ENCODE data around the gene CNNM1. TPM values are rescaled to one million over a fixed set of nuclear protein-coding genes. Genes with fewer than 3 reads are reported as not detected.

The CNNM1 gene
- total RNA-seq, 3 donors from 2014 or later (not counting 1 experiment from before 2014, with no cell fraction given), result not detected

- Histone ChIP-seq H3K9me3 (ENCODE audit: control insufficient read depth, insufficient read depth, low read length) (no peaks in the 10 kb centered on the region), H3K4me3 (ENCODE audit: low read length) (no peak overlapping the region), H3K27me3 (ENCODE audit: control insufficient read depth, insufficient read depth, low read length) (no peaks in the 10 kb centered on the region), H3K36me3 (ENCODE audit: control insufficient read depth, insufficient read depth, low read length) (no peaks in the 10 kb centered on the region), H3K27ac (ENCODE audit: low read length) (no peak overlapping the region), H3K4me1 (ENCODE audit: control insufficient read depth, insufficient read depth, low read length) (no peaks in the 10 kb centered on the region)
- TF ChIP-seq, protein P1, sequence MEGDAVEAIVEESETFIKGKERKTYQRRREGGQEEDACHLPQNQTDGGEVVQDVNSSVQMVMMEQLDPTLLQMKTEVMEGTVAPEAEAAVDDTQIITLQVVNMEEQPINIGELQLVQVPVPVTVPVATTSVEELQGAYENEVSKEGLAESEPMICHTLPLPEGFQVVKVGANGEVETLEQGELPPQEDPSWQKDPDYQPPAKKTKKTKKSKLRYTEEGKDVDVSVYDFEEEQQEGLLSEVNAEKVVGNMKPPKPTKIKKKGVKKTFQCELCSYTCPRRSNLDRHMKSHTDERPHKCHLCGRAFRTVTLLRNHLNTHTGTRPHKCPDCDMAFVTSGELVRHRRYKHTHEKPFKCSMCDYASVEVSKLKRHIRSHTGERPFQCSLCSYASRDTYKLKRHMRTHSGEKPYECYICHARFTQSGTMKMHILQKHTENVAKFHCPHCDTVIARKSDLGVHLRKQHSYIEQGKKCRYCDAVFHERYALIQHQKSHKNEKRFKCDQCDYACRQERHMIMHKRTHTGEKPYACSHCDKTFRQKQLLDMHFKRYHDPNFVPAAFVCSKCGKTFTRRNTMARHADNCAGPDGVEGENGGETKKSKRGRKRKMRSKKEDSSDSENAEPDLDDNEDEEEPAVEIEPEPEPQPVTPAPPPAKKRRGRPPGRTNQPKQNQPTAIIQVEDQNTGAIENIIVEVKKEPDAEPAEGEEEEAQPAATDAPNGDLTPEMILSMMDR (IDR thresholded peaks at IDR 0.05), result no peak
- H3K27ac Mint-ChIP-seq, result no peak overlapping the region
- no peaks in the 10 kb centered on the region for H3K9me3 Mint-ChIP-seq
- no peaks in the 10 kb centered on the region for H3K4me1 Mint-ChIP-seq
- ATAC-seq (no peak), DNase-seq (no peak)
- H3K27me3 Mint-ChIP-seq (ENCODE audit: low read depth in 2 of 2), result peaks cover 12 to 45% of the 10 kb centered on the region in 2 donors
- intact Hi-C loops (cut with micrococcal nuclease), result no loop called here
- WGBS (ENCODE audit: insufficient coverage), result 70% methylated on average over 7 of the region's 9 CpGs
- H3K4me3 Mint-ChIP-seq, result no peak overlapping the region
- no peaks in the 10 kb centered on the region for H3K36me3 Mint-ChIP-seq
Observed at GRCh38 chr10:99372546-99373271, 43.6 kb downstream of the CNNM1 start.

DNA sequence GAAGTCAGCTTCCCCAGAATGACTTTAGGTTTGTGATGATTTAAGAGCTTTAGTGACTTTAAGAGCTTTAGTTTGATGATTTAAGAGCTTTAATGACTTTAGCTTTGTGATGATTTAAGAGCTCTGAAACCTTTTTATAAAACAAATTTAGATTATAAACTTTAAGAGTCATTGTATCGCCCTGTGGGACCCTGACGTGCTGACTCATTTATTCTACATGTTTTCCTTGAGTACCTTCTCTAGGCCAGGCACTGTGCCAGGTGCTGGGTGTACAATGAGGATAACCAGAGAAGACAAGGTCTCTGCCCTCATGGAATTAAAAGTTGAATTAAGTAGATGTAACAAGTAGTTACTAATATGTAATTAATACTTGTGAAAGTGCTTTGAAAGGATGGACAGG lies 45.4 kb downstream of the CNNM1 start:
- TF ChIP-seq, protein P1 (IDR thresholded peaks at IDR 0.05), result no peak
- Mint-ChIP-seq H3K36me3 (no peaks in the 10 kb centered on the region), H3K27me3 (ENCODE audit: low read depth in 2 of 2) (peaks cover 13 to 31% of the 10 kb centered on the region in 2 donors), H3K4me1 (no peaks in the 10 kb centered on the region), H3K27ac (no peak overlapping the region), H3K4me3 (no peak overlapping the region), H3K9me3 (no peaks in the 10 kb centered on the region)
- Histone ChIP-seq H3K4me3 (ENCODE audit: low read length) (no peak overlapping the region), H3K36me3 (ENCODE audit: control insufficient read depth, insufficient read depth, low read length) (no peaks in the 10 kb centered on the region), H3K4me1 (ENCODE audit: control insufficient read depth, insufficient read depth, low read length) (no peaks in the 10 kb centered on the region), H3K27ac (ENCODE audit: low read length) (no peak overlapping the region), H3K9me3 (ENCODE audit: control insufficient read depth, insufficient read depth, low read length) (no peaks in the 10 kb centered on the region), H3K27me3 (ENCODE audit: control insufficient read depth, insufficient read depth, low read length) (no peaks in the 10 kb centered on the region)
- intact Hi-C loops (cut with micrococcal nuclease), result no loop called here
- 55% methylated on average over 2 of the region's 2 CpGs for WGBS (ENCODE audit: insufficient coverage)
- no peak for DNase-seq
- ATAC-seq, result no peak

DNA sequence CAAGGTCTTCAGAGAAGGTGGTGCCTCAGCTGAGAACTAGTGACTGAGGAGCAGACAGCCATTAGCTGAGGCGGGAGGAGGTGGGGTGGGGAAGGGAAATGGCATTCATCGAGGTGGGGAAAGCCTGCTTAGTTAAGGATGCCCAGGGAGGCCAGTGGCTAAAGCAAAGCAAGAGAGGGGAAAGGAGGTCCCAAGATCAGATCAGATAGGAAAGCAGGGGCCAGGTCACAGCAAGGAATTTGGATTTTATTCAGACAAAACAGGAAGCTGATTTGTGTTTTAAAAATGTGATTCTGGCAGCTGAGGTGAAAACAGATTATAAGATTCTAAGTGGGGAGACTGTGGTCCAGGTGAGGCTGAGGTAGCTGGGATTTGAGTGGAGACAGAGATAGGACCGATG lies 45.8 kb downstream of the CNNM1 start:
- ATAC-seq (no peak), DNase-seq (no peak)
- no peak overlapping the region for H3K27ac Mint-ChIP-seq
- H3K4me1 Mint-ChIP-seq, result no peaks in the 10 kb centered on the region
- Histone ChIP-seq H3K27ac (ENCODE audit: low read length) (no peak overlapping the region), H3K4me3 (ENCODE audit: low read length) (no peak overlapping the region), H3K27me3 (ENCODE audit: control insufficient read depth, insufficient read depth, low read length) (no peaks in the 10 kb centered on the region), H3K9me3 (ENCODE audit: control insufficient read depth, insufficient read depth, low read length) (no peaks in the 10 kb centered on the region), H3K4me1 (ENCODE audit: control insufficient read depth, insufficient read depth, low read length) (no peaks in the 10 kb centered on the region), H3K36me3 (ENCODE audit: control insufficient read depth, insufficient read depth, low read length) (no peaks in the 10 kb centered on the region)
- H3K9me3 Mint-ChIP-seq, result no peaks in the 10 kb centered on the region
- no peaks in the 10 kb centered on the region for H3K36me3 Mint-ChIP-seq
- TF ChIP-seq, protein P1 (IDR thresholded peaks at IDR 0.05), result no peak
- intact Hi-C loops (cut with micrococcal nuclease), result no loop called here
- no peak overlapping the region for H3K4me3 Mint-ChIP-seq
- 62% methylated on average over 3 of the region's 3 CpGs for WGBS (ENCODE audit: insufficient coverage)
- H3K27me3 Mint-ChIP-seq (ENCODE audit: low read depth in 2 of 2), result peaks cover 10 to 27% of the 10 kb centered on the region in 2 donors

DNA sequence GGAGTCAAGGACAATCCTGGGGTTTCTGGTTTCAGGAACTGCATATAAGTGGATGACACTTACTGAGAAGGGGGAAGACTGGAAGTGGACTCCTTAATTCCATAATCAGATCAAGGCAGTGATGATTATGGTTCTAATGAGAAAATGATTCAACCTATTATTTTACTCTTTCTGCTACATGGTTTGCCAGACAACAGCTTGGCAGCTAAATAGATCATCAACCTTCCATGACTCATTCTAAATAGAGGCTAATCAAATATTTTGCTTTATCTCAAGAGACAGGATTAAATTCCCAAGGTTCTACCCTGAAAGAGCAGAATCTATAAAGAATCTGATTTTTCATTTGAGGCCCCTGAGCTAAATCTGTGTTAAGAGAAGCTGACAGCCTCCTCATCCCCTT lies 46.3 kb downstream of the CNNM1 start:
- H3K36me3 ChIP-seq (ENCODE audit: control insufficient read depth, insufficient read depth, low read length), result no peaks in the 10 kb centered on the region
- Mint-ChIP-seq H3K4me1 (no peaks in the 10 kb centered on the region), H3K27ac (no peak overlapping the region), H3K27me3 (ENCODE audit: low read depth in 2 of 2) (peaks cover 10 to 25% of the 10 kb centered on the region in 2 donors), H3K4me3 (no peak overlapping the region), H3K9me3 (no peaks in the 10 kb centered on the region), H3K36me3 (no peaks in the 10 kb centered on the region)
- H3K4me1 ChIP-seq (ENCODE audit: control insufficient read depth, insufficient read depth, low read length), result no peaks in the 10 kb centered on the region
- intact Hi-C loops (cut with micrococcal nuclease), result no loop called here
- H3K4me3 ChIP-seq (ENCODE audit: low read length), result no peak overlapping the region
- H3K27ac ChIP-seq (ENCODE audit: low read length), result no peak overlapping the region
- TF ChIP-seq, protein P1 (IDR thresholded peaks at IDR 0.05), result no peak
- DNase-seq, result no peak
- no peak for ATAC-seq
- H3K9me3 ChIP-seq (ENCODE audit: control insufficient read depth, insufficient read depth, low read length), result no peaks in the 10 kb centered on the region
- H3K27me3 ChIP-seq (ENCODE audit: control insufficient read depth, insufficient read depth, low read length), result no peaks in the 10 kb centered on the region

All from natural killer cell (primary cell).